Activated T-helper 1 cell treated with anti-CD3 and anti-CD28 coated beads, Interleukin-2, amount 50 U/mL, for 16 hours (primary cell): ENCODE measurements around the gene KANTR.

Experiments
- DNase-seq, 2 donors: peaks; one replicate each; pipeline ENCODE4 v3.0.0-alpha.2; 2020; ENCODE audit warnings: low read depth in 1 of 2, low spot score in 1 of 2

Gene KANTR

GRCh38 chrX:53080628-53081580 lies 13.0 kb upstream of the KANTR start:
- DNase-seq = no peak

GRCh38 chrX:53081925-53082772 lies 11.8 kb upstream of the KANTR start, which contains the start of gene TSPYL2:
TSPYL2 (plus strand) TSS chrX:53082367; CDS start chrX:53082499, 132 bp downstream.
- DNase-seq = peak; percentile 80 to 89

GRCh38 chrX:53082773-53083616 lies 10.9 kb upstream of the KANTR start:
- no peak for DNase-seq

GRCh38 chrX:53084043-53084570 lies 9.8 kb upstream of the KANTR start:
- no peak for DNase-seq

- no peak for DNase-seq
These were observed 9.1 kb upstream of the KANTR start for GRCh38 chrX:53084863-53085262.

- no peak for DNase-seq
These were observed 8.2 kb upstream of the KANTR start for GRCh38 chrX:53085661-53086229.

- DNase-seq = no peak
These were observed 7.5 kb upstream of the KANTR start for GRCh38 chrX:53086464-53086863.

- DNase-seq = no peak
These were observed 6.5 kb upstream of the KANTR start for GRCh38 chrX:53087388-53087831.

- DNase-seq = peak; percentile 41 to 72
These were observed 5.6 kb upstream of the KANTR start for GRCh38 chrX:53088136-53088974.

- DNase-seq = no peak
These were observed 4.6 kb upstream of the KANTR start for GRCh38 chrX:53089224-53089842.

- DNase-seq = no peak
These were observed 4.0 kb upstream of the KANTR start for GRCh38 chrX:53089925-53090324.

GRCh38 chrX:53091354-53091753 lies 2.6 kb upstream of the KANTR start:
- no peak for DNase-seq

GRCh38 chrX:53093177-53093655 lies 726 bp upstream of the KANTR start:
- DNase-seq = peak; percentile 57

- DNase-seq = no peak
These were observed 602 bp downstream of the KANTR start for GRCh38 chrX:53094582-53094905.

GRCh38 chrX:53095796-53096195 lies 1.9 kb downstream of the KANTR start:
- no peak for DNase-seq

GRCh38 chrX:53114864-53115549 lies 21.1 kb downstream of the KANTR start:
- no peak for DNase-seq

- no peak for DNase-seq
These were observed 21.6 kb downstream of the KANTR start for GRCh38 chrX:53115550-53115874.

GRCh38 chrX:53116101-53116500 lies 22.2 kb downstream of the KANTR start:
- no peak for DNase-seq
